Stimulated activated CD4-positive, alpha-beta T cell treated with anti-CD3 and anti-CD28 coated beads, Interleukin-12 subunit alpha, Interleukin-12 subunit beta, amount 100 ng/mL, for 48 hours (primary cell): ENCODE results near the gene DCPS.
"Not testable (repeated sequence)": the region's sequence is repeated elsewhere in the genome, so short reads cannot be mapped to it uniquely, and the experiment has no call there.

ENCODE experiments used
- DNase-seq, 3 donors: peaks; one replicate each; pipeline ENCODE4 v3.0.0-alpha.2; 2020; ENCODE audit warnings: low read depth in 2 of 3, low spot score in 1 of 3

The DCPS gene, protein sequence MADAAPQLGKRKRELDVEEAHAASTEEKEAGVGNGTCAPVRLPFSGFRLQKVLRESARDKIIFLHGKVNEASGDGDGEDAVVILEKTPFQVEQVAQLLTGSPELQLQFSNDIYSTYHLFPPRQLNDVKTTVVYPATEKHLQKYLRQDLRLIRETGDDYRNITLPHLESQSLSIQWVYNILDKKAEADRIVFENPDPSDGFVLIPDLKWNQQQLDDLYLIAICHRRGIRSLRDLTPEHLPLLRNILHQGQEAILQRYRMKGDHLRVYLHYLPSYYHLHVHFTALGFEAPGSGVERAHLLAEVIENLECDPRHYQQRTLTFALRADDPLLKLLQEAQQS

DNA sequence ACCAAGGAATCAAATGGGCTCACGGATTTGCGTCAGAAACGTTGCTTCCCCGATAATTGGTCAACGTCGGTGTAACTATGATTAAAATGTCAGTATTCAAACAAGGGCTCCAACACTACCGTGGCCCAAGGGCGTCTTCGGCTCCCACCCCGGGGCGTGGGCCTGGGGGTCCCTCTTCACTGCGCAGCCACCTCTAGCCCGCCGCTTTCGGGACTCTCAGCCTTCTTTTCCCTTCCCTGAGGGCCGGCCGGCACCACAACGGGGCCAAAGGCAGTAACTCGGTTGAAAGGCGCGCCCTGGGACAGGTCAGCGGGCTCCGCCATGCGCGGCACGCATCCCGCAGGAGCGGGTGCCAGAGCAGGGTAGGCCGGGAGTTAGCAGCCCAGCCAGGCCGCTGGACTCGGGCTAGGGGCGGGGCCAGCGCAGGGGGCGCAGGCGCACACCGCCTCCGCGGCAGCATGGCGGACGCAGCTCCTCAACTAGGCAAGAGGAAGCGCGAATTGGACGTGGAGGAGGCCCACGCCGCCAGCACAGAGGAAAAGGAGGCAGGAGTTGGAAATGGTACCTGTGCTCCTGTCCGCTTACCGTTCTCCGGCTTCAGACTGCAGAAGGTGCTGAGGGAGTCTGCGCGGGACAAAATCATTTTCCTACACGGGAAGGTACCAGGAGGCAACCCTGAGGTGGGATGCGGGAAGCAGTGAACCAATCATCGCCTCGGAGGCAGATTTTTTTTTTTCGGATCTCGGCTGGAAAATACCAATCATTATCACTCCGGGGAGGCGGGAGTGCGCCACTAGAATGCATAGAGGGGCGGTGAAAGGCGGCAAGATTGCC lies at the start of gene DCPS:
TSS of gene DCPS (plus strand) at position 438 of the 834 bp plus-strand sequence. CDS start at position 459, 21 bp downstream.
- peak; percentile 75 to 83 (median 82) for DNase-seq

DNA sequence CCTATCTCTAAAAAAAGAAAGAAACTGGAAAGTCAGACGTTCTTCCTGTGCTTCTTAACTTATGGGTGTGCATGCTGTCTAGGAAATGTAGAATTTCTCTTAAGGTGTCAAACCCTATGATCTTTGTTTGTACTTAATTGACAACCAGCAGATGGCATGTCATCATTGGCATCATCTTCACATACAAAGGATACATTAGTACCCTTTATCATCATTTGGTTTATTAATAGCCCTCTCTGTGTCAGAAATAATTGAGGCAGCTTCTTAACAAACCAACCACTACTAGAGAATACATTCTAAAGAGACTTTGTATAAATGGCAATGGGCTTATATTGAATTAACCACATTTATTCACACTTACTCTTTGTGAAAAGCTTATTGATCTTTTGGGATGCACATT lies 49.0 kb upstream of the DCPS start:
- no peak for DNase-seq

DNA sequence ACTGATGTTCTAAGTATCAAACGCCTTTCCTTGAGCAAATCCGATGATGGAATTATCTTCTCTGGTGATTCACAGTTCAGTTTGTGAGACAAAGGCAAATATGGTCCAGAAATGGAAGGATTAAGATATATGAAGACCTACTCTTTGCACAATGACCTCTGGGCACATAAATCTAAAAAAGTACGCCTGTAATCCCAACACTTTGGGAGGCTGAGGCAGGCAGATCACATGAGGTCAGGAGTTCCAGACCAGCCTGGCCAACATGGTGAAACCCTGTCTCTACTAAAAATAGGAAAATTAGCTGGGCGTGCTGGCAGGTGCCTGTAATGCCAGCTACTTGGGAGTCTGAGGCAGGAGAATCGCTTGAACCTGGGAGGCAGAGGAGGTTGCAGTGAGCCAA lies 48.4 kb upstream of the DCPS start:
- DNase-seq: not testable (repeated sequence)

DNA sequence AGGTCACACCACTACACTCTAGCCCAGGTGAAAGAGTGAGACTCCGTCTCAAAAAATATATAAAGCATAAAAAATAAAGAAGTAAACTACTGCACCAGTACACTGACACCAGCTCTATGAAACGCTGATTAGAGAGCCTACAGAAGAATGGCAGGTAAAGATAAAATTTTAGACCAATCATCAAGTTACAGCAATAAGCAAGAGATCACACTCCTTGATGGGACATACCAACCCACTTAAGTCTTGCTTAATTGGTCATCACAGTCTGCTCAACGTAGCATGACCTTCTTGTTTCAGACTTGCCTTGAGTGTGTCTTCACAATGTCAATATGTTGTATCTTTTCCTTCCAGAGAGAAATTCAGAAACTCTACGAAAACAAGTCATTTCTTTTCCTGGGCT lies 47.6 kb upstream of the DCPS start:
- DNase-seq: no peak

DNA sequence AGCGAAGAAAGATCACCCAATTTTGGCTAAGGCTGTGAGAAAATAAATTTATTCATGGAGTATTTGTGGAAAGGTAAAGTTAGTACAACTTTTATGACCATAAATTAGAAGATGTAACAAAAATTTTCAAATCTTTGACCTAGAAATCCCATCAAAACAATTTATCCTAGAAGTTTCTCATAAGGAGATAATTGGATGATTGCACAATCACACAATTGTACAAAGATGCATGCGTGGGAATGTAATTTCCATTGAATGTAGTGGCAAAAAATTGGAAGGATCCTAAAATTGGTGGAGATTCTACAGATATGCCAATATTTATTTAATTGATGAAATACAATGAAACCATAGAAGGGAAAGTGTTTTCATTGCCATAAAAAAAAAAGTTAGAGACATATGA lies 46.7 kb upstream of the DCPS start:
- no peak for DNase-seq

DNA sequence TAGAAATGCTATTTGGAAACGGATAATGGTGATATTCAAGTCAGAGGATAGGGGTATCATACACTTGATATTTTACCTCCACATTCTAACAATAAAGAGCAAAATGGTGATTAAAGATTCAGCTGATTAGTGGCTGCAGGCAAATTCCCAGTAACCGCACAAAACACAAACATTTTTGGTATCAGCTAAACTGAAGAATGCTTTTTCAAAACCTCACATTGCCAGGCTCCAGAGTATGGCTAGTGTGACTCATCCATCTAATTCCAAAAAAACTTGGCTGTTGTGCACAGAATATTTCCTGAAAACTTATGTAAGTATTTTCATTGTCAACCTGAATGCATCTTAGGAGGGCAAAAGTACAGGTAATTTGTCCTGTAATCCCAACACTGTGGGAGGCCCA lies 46.1 kb upstream of the DCPS start:
- no peak for DNase-seq

DNA sequence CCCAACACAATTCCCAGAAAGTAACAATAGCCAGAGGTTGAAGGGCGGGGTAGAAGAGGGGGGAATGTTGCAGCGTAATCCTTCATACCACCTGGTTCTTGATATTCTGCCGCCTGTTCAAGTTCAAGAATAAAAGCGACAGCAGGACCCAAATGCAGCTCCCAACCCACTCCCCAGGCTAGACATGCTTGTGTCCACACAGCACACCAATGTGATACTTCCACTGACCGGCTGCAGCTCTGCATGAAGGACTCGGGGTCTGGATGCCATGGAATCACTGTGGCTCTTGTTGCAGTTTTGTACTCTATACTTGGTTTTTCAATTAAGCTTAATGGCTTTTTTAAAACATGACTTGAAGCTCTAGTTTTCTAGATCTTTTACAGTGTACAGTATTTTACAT lies 41.6 kb upstream of the DCPS start:
- no peak for DNase-seq

DNA sequence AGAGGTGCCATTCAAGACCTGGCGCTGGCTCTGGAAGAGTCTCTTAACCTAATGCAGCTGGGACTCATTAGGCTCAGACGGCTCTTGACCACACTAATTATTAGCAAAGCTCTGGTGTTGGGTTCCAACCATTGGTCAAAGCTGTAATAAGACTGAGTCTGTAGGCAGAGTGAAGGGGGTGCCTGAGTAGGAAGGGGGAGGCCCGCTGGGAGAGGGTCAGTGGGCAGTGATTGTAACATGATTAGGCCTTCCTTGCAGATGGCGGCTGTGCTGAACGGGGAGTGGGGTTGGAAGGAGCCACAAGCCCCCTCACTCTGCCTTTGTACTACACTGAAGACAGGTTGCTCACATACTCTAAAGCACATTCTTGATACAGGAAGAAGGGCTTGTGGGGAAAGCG lies 40.4 kb upstream of the DCPS start:
- no peak for DNase-seq

DNA sequence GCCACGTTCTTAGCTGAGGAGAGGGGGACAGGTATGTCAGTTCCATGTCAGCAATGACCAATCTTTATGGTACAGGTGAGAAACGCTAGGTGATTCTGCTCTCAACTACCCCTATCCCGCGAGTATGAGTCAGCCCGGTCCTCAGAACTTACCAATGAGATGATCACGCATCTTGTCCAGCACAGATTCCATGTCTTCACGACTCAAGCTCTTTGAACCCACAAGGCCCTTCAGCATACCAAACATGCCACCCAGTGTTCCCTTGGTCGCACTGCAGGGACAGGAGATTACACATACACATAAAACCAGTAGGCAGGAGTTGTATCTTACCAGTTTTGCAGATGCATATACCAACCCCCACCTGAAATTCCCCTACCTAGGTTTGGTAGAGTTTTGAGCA lies 38.0 kb upstream of the DCPS start:
- DNase-seq: no peak

DNA sequence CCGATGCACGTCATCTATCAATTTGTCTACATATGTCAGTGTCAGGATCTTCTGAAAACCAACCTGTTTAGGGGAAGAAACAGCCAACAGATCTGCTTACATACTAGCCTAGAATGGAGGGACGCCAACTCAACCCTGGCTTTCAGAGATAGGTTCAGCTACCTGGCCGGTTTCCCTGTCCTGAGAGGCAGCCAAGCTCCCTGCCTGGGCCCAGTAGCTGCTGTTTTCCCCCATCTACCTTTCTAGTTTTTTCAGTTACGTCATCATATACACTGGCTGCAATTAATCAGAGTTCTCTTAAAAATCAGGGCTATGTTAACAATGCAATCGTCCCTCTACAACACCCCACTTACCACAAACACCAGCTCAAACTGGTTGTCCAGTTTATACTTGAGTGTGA lies 36.2 kb upstream of the DCPS start:
- no peak for DNase-seq

DNA sequence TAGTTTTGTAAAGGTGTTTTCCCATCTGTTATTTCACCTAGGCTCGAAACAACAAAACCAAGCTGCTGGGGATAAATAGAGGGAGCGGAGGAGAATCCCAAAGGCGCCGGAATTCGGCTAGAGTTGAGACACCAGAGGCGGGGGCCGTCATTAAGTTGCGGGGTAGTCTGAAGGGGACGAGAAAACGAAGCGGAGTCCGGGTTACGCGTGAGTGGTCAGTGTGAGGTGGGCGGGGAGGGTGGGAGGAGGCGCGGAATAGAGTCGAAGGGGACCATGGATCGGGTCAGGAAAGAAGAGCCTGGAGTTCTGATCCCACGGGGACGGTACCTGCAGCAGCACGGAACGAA lies 35.5 kb upstream of the DCPS start:
- DNase-seq: no peak

DNA sequence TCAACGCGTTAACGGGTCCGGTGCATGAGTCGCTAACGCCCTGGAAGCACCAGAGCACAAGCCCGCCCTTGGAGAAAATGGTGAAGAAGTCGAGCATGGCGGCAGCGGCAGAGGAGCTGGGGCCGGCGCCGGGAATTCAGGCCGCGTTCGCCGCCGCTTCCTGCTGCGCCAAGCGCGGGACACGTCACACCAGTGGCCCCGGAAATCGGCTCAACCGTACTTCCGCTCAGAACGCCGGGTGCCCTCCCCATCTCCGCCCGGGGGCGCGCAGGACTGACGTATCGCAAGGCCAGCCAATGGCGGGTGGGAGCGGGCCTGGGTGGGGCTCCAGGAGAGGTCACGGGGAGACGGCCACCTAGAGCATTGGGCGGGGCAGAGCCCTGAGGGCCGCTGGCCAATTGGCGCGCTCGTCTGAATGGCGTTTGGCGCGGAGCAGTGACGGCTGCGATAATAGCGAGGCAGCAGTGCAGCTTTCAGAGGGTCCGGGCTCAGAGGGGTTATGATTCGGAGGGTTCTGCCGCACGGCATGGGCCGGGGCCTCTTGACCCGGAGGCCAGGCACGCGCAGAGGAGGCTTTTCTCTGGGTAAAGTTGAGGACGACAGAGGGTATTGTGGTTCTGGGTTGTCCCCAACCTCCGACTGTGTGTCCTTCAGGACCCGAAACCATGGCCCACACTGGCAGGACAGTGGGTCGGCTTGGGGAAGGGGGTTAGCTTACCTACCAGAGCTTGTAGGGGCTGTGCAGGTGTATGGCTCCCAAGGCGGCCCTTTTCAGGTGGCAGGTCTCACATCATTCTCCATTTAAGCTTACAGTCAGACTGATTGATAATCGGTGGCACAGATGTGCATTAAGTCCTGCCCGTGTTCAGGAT lies 34.9 kb upstream of the DCPS start, which contains the start of the genes FOXRED1 and SRPRA:
TSS of gene FOXRED1 (plus strand) at position 447 of the 872 bp plus-strand sequence. CDS start at position 500, 53 bp downstream.
TSS of gene SRPRA (minus strand) at position 188 of the 872 bp plus-strand sequence. CDS start at position 97, 91 bp downstream.
- peak; percentile 98 to 100 (median 99) for DNase-seq

DNA sequence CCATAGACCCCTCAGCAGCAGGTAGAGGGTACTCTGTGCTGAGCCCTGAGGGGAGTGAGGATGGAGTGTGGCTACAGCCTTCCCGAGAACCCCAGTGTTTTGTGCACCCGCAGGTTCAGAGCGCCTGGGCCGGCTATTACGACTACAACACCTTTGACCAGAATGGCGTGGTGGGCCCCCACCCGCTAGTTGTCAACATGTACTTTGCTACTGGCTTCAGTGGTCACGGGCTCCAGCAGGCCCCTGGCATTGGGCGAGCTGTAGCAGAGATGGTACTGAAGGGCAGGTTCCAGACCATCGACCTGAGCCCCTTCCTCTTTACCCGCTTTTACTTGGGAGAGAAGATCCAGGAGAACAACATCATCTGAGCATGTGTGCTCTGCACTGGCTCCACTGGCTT lies 26.5 kb upstream of the DCPS start:
- DNase-seq: no peak

DNA sequence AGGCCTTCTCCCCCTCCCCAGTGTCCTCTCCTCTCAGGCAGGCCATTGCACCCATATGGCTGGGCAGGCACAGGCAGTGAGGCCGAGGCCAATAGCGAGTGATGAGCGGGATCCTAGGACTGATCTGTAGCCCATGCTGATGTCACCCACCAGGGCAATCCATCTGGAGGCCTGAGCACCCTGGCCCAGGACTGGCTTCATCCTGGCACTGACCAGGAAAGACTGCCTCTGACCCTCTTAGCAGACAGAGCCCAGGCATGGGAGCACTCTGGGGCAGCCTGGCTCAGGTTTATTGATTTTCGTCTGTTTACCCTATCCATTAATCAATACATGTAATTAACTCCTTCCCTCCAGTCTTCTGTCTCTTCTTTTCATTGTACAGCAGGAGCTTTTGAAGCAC lies 26.1 kb upstream of the DCPS start:
- DNase-seq: no peak

DNA sequence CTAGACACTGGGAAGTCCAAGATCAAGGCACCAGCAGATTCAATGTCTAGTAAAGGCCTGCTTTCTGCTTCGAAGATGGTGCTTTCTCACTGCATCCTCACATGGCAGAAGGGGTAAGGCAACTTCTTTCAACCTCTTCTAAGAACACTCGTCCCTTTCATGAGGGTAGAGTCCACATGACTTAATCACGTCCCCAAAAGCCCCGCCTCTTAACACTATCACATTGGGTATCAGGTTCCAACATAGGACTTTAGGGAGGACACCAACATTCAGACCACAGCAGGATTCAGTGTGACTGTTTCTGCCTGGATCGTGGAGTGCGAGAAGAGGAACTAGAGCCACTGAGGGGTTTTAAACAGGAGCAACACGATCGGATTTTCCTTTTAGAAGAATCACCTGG lies 24.7 kb upstream of the DCPS start:
- no peak for DNase-seq

DNA sequence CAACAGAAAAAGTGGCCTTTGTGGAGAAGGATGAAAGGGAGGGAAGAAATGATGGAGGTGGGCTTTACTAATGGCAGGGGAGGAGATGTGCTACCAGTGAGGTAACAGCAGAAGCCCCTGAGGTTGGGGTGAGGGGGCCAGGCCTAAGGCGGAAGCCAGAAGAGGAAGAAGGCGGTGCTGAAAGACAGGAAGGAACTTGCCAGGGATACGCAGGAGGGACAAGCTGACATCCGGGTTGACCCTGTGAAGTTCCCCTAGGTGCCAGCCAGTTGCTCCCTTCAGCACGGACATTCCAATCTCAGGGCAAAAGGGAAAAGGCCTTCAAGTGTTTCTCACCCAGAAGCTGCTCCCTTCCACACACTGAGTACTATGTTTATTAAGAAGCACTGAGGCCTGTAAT lies 23.3 kb upstream of the DCPS start:
- DNase-seq: no peak

DNA sequence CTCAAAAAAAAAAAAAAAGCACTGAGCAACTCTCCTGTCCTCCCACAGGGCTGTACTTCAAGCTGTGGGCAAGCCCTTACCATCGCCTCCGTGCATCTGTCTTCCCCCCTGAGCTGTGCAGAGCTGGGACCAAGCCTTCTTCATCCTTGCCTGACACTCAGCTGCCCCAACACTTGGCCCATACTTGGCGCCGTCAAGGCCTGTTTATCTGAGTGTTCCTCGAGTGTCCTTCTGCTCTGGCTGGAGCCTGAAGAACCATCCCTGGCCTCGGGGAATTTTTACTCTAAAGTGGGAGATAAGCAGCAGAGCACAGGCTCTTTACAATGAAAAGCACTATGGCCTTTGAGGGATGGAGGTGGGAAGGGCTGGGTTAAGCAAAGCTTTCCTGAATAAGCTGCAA lies 22.6 kb upstream of the DCPS start:
- DNase-seq: no peak

DNA sequence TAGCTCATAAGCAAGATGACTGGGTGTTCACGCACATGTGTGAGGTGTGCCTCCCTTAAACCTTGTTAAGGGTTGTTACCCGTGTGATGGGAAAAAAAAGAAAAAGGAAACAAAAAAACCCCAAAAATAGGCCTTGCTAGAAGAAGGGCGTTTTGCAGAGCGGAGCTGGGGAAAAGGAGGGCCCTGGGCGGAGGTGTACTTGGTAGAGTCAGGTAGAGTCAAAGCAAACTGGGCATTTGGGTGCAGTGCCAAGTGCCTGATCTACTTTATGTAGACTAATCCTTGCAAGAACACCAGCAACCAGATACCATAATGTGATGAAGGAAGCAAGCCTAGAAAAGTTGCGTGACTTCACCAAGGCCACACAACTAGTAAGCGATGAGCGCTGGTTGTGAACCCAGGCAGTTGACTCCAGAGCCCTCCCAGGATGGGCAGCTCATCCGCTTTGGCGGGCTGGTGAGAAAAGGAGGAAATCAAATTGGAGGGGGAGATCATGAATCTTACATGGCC lies 22.1 kb upstream of the DCPS start:
- DNase-seq: no peak

DNA sequence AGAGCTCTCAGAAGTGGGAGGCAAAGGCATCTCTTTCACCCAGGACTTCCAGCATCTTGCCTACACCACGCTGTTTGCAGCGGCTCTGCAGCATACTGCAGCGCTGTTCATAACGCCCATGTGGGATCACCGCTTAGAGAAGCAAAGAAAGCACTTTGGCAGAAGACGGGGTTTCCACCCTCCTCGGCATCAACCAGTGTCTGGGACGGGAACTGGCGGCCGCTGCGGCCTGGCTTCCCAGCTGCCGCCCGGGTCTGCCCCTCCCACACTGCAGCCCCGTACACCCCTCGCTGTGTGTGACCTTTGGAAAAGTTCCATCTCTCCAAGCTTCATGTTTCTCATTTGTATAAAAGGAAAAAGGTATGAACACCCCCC lies 21.5 kb upstream of the DCPS start:
- no peak for DNase-seq

DNA sequence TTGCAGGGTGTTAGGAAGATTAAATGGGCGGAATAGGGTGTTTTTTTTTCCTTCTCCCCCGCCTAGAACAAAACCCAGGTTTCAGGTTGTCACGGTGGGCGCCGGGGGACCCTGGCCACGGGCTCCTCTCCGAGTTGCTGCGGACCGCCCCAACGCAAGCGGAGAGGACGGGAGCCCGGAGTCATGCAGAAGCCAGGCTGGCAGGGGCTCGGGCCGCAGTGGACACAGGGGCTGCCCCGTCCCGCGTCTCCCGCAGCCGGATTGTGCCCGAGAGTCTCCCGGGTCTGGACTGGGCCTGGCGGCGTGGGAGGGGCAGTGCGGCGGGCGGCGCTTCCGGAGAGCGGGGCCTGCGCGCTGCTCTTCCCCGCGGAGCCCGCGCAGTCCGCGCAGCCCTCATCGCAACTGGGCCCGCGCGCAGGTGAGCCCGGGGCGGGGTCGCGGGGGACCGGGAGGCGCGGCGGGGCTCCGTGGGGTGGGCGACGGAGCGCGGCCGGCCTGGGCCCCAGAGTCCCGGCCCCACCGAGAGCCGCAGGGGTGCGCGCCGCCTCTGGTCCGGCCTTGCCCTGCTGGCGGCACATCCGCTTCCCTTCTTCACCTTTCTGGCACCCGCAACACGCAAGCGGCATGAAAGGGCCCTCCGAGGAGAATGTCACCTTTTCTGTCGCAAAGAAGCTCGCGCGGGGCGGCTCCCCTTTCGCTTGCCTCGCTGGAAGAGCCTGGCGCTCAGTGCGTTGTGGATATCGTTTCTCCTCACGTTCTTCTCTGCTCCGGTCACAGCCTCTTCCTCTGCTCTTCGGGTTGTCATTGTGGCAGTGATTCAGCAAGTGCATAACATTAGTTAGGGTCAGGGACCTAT lies 20.9 kb upstream of the DCPS start, which contains the start of gene TIRAP:
TSS of gene TIRAP (plus strand) at position 358 of the 856 bp plus-strand sequence. CDS start 7,802 bp downstream, outside the sequence.
- DNase-seq: peak in 1 of 3 donors; percentile 30
